Measurements from ENCODE around the gene PPP2R5C.

Gene PPP2R5C

DNA sequence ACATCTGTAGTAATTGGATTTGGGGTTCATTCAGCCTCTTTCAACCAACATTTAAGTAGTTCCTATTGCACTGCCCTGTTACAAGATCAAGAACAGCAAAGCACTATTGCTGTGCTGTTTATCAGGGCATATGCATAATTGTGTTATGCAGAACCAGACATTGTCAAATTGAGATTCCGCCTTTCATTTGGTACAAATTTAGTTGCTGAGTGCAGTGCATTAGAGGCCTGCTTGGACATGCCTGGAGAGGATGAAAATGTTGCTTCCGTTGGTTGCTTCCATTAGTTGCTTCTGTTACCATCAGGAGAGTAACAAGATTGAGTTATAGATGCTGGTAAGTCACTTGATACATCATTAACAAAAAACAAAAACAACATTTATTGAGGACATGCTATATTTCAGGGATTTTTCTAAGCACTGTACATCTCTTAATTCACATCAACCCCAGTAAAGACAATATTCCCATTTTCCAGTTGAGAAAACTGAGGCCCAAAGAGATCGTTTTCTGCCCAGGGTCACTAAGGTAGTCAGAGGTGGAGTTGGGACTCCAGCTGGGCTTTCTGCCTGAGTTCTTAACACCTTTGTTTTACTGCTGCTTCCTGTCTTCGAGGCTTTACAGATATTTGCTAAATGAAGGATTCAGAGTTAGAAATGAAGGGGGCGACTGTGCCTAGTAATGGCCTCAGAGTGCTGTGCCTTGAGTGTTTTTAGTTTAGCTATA, 79.3 kb downstream of the PPP2R5C start:
- no peak for DNase-seq (ENCODE audit: low read depth in 3 of 3)

DNA sequence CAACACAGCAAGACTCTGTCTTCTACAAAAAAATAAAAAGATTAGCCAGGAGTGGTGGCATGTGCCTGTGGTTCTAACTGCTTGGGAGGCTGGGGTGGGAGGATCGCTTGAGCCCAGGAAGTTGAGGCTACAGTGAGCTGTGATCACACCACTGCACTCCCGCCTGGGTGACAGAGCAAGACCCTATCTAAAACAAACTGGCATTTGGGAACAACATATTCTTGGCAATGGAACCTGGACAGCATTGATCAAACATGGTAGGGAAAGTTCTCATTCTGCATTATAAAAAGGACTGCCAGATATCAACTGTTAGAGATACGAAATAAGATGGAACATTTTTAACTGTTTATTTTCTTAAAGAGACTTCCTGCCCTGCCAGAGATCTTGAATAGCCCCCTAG, 81.5 kb downstream of the PPP2R5C start:
- no peak for DNase-seq (ENCODE audit: low read depth in 3 of 3)

DNA sequence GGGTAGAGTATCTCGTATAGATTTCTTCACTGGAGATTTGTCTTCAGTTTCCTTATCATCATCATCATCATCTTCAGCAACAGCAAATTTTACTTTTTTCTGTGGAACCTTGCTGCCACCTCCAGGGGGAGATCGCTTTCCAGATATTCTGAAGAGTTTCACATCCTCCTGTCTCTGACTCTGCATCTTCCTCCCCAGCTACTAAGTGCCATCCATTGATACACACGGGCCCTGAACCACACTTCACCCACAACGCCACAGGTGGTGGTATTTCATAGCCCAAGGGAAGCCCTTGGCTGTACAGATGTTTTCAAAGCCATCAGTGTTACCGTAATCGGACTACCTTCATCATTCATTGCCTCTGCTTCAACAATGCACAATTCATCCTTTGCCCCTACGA, 82.2 kb downstream of the PPP2R5C start:
- DNase-seq (ENCODE audit: low read depth in 3 of 3): peak in 1 of 3 donors; percentile 43

- DNase-seq (ENCODE audit: low read depth in 3 of 3): no peak
Observed at GRCh38 chr14:101844219-101844618, 82.7 kb downstream of the PPP2R5C start.

GRCh38 chr14:101844751-101845150, 83.2 kb downstream of the PPP2R5C start:
- no peak for DNase-seq (ENCODE audit: low read depth in 3 of 3)

DNA sequence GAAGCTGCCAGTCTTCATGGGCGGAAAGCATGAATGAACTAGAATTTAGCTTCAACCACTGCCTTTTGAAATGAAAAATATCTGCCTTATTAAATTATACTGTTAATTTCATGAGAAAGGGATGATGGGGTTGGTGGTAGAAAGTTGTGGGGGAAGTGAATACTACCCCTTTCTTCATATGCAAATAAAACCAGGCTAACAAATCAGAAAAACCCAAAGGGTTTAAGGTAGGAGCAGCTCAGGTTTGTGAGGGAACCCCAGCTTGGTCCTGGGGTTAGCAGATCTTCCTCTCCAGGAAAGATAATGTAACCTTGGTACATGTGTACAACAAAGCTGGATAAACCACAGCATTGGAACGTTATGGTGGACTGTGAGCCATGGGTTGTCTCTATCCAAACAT, 84.0 kb downstream of the PPP2R5C start:
- DNase-seq (ENCODE audit: low read depth in 3 of 3): no peak

- no peak for DNase-seq (ENCODE audit: low read depth in 3 of 3)
Observed at GRCh38 chr14:101845896-101846295, 84.4 kb downstream of the PPP2R5C start.

DNA sequence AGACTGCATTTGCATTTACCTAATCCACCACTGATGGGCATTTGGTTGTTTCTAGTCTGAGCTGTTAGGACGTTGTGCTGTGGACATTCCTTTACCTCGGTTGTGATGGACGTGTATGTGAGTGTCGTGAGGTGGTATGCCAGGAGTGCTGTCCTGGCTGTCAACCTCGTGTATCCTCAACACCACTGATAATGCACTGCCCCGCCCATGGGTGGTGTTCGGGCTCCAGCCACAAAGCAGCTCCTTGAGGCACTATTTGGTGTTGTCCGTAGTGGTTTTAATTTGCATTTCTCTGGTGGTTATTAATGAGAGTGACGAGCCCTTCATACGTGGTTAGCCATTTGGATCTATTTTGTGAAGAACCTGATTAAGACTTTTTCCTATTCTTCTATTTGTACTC, 87.6 kb downstream of the PPP2R5C start:
- no peak for DNase-seq (ENCODE audit: low read depth in 3 of 3)

- DNase-seq (ENCODE audit: low read depth in 3 of 3): no peak
Observed at GRCh38 chr14:101849640-101850039, 88.1 kb downstream of the PPP2R5C start.

- DNase-seq (ENCODE audit: low read depth in 3 of 3): no peak
Observed at GRCh38 chr14:101851183-101851582, 89.7 kb downstream of the PPP2R5C start.

DNA sequence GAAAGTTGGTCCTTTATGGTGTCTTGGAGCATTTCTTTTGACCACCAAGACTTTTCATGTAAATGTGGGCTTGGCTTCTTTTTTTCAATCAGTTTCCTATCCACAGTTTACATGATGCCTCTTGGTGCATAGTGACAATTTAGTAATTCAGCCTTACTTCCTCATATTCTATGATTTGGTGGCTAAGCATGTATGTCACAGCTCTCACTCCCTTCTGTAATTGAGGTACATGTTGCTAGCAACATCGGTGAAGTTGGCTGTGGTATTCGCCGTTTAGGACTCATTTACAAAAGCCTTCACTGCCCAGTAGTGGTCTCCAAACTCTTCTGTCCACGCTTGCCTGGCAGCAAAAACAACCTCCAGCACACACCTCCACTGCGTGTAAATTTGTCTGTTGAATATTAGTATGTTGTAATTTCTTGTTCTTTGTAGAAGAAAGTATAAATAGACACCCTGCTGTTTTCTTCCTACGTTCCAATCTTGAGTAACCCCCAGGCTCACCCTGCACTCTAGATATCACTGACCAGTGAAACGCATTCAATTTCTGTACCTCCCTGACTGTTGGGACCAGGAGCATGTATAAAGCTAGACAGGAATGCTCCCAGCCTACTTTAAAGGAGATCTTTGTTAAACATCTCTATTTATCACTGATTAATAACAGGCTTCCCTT, 90.4 kb downstream of the PPP2R5C start:
- no peak for DNase-seq (ENCODE audit: low read depth in 3 of 3)

DNA sequence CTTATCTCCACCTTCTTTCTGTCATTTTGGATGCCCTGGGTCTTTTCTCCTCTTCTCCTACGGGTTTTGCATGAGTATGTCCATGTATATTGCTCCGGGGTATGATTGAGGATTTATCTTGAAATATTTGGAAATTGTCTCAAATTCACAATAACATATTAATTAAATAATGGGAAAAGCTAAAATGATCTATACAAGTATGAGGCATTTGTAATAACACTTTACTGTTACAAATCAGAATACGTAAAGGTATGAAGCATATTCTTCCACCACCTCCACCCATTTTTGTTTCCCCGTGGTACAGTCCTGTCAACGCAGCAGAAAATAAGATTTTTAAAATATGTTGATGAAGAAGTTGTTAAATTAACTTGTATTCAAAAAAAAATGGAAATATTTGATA, 91.3 kb downstream of the PPP2R5C start:
- DNase-seq (ENCODE audit: low read depth in 3 of 3): no peak

GRCh38 chr14:101853455-101854018, 92.0 kb downstream of the PPP2R5C start:
- no peak for DNase-seq (ENCODE audit: low read depth in 3 of 3)

GRCh38 chr14:101854366-101854765, 92.9 kb downstream of the PPP2R5C start:
- DNase-seq (ENCODE audit: low read depth in 3 of 3): no peak

DNA sequence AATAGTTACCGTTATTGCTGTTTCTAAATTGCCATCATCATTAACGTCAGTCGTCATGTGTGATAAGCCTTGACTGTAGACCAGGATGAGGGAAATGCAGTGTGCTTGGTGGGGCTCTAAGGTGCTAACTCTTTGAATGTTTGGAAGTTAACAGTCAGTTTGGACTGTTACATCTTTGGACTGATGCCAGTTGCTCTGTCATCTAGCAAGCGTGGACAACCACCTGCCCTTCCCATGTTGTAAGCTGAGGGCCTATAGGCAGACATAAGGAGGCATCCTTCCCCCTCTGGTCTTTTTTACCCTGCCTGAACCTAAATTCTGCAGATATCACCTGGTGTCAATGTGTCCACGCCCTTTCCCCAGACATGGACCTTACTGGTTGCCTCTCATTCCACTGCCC, 94.4 kb downstream of the PPP2R5C start:
- DNase-seq (ENCODE audit: low read depth in 3 of 3): no peak

GRCh38 chr14:101856536-101856935, 95.0 kb downstream of the PPP2R5C start:
- DNase-seq (ENCODE audit: low read depth in 3 of 3): no peak

DNA sequence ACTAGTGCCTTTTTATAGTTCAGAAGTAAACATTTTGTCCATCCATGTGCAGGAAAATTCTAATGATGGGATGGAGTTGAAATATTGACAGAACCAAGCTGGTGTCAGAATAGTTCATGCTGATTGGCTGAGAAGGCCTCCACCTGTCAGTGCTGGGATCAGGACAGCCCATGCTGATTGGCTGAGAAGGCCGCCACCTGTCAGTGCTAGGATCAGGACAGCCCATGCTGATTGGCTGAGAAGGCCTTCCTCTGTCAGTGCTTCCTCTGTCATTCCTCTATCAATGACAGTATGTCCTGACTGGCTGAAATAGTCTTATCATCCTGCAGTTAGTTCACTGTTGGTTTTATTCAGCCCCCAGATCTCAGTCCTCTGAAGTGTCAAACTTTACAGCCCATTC, 95.7 kb downstream of the PPP2R5C start:
- no peak for DNase-seq (ENCODE audit: low read depth in 3 of 3)

DNA sequence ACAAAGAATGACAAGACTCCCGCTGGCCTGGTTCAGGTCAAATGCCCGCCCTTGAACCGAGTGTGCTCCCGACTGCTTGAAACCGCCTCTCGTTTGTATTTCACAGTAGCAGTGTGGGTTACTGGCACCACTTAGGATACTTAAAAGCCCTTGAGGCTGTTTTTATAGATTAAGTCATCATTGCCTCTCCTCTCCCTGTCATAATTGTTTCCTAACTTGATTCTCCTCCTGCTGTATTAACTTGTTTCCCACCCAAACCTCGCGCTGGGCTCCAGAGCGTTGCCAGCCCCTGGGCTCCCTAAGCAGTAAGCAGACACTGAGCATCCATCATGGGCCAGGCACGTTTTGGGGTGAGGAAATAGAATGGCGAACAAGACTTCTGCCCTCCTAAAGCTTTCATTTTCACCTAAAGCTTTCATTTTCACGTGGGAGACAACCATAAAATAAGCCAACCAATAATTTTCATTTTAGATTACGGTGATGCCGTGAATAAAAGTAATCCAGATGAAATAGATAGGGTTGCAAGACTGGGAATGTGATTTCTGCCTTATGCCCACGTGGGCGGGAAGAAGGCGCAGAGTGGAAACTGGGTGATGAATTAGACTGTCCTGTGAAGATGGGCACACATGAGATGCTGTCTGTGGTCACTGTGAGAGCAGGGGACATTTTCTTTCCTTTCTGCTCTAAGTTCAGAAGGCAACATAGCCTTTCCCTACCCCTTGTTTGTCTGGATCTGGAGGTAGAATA, 97.5 kb downstream of the PPP2R5C start:
- no peak for DNase-seq (ENCODE audit: low read depth in 3 of 3)

DNA sequence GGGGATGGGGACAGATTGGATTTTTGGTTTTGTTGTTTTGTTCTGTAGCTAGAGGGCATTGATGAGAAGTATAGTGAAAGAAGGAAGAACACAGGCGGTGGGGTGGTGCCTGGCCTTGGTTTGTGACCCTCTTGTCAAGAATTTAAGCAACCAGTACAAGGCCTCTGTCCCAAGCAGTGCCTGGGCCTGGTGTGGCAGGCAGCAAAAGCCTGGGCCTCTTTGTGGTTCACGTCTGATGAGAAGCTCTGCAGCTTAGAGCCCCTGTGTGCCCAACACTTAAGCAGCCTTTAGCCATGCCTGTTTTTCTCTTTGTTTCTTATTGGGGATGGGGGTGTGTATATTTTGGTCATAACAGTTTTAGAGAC, 98.0 kb downstream of the PPP2R5C start:
- DNase-seq (ENCODE audit: low read depth in 3 of 3): no peak

- DNase-seq (ENCODE audit: low read depth in 3 of 3): no peak
Observed at GRCh38 chr14:101859958-101860357, 98.4 kb downstream of the PPP2R5C start.

DNA sequence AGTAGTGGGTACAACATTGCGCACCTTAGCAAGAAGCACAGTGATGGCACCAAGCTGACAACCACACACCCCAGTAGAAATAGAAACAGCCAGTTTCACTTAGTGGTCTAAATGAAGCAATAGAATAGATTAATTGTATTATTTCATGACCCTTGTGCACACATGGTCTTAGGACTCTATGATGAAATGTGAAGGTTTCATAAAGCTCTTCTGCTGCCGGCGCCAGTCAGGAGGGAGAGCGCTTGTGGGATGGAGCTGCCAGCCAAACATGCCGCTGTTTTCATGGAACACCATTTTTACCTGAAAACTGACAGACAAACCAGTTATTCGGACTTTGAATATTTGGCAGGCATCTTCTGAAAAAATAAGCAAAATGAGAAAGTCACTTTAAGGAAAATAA, 100.0 kb downstream of the PPP2R5C start:
- no peak for DNase-seq (ENCODE audit: low read depth in 3 of 3)

DNA sequence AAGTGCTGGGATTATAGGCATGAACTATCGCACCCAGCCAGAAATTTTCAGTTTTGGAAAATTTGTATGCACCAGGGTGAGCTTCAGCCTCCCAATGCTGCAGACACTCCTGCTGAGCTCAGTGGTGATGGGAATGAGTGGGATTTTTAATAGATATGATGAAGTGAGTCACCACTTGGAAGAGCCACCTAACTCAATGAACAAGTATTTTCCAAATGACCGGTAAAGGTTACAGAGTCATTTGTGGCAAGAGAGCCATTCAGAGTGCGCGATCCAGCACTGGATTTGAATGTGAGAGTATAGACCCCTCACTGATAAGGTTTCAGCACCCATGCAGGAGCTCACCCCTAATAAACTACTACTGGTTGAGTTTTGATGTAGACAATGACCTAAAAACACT, 100.7 kb downstream of the PPP2R5C start:
- DNase-seq (ENCODE audit: low read depth in 3 of 3): no peak

GRCh38 chr14:101862711-101863110, 101.2 kb downstream of the PPP2R5C start:
- no peak for DNase-seq (ENCODE audit: low read depth in 3 of 3)
